Prostate gland (tissue), 2 donors: Measurements from ENCODE around the gene KCNK6. TPM values are rescaled to one million over a fixed set of nuclear protein-coding genes. Genes with fewer than 3 reads are reported as not detected.

Experiments
- DNase-seq: peaks from one replicate; pipeline ENCODE4 v3.0.0-alpha.2; 2019; ENCODE audit warnings: low spot score
- H3K27ac ChIP-seq, 2 donors: fragments of 200-600 bp; sonication (generic); 2 replicates each; pipeline ENCODE4 v1.5.1; 2017 to 2019
- H3K27me3 ChIP-seq: fragments of 200-600 bp; sonication (generic); replicated peaks from 2 replicates; pipeline ENCODE4 v1.5.1; 2019; ENCODE audit not compliant: insufficient read depth
- H3K36me3 ChIP-seq, 2 donors: fragments of 200-600 bp; sonication (generic); 1 replicate in 1 of 2; 2 replicates in 1 of 2; pipeline versions ENCODE4 v1.5.1 to v1.8.1; 2017 to 2019
- H3K4me1 ChIP-seq: fragments of 200-600 bp; sonication (generic); replicated peaks from 2 replicates; pipeline ENCODE4 v1.5.1; 2019
- H3K4me3 ChIP-seq, 2 donors: fragments of 200-600 bp; sonication (generic); 2 replicates each; pipeline ENCODE4 v1.5.1; 2017 to 2019
- H3K9me3 ChIP-seq: fragments of 200-600 bp; sonication (generic); 2 replicates; pipeline ENCODE4 v1.5.1; 2017
- CTCF ChIP-seq, 4 experiments: fragments of 200-600 bp in 2 of 4; fragments of 450-650 bp in 2 of 4; sonication (generic) in 2 of 4; IDR thresholded peaks; 1 replicate in 3 of 4; 2 replicates in 1 of 4; pipeline ENCODE4 v1.5.1; 2016 to 2019; ENCODE audit warnings: antibody characterized with exemption in 4 of 4, mild to moderate bottlenecking in 2 of 4, moderate library complexity in 2 of 4
- POLR2A ChIP-seq: fragments of 450-650 bp; IDR thresholded peaks from one replicate; pipeline ENCODE4 v1.6.1; 2016; ENCODE audit warnings: antibody characterized with exemption, mild to moderate bottlenecking
- POLR2AphosphoS5 ChIP-seq: sonication (generic); formaldehyde crosslinking; IDR thresholded peaks from one replicate; pipeline ENCODE4 v1.6.1; 2017; ENCODE audit warnings: antibody characterized with exemption
- WGBS: methylation state at CpG from one replicate; pipeline ENCODE4 v1.1.5; 2018; 5-methylcytosine and 5-hydroxymethylcytosine counted together
- intact Hi-C: fragments of 100-400 bp; cut with DNase I; formaldehyde crosslinking; loops from one replicate; pipeline ENCODE4 v1.14.2; 2022
- total RNA-seq, 2 donors: library from RNA; depleted of rRNA; stranded (reverse); fragments of >200 nt; gene quantifications; one replicate each; pipeline ENCODE4 v1.1.0, GENCODE V29; 2016

Gene KCNK6
- total RNA-seq, 2 donors from 2014 or later: 5.9 to 7.3 TPM

GRCh38 chr19:38303517-38304351 lies 15.9 kb upstream of the KCNK6 start, which contains the start of gene C19orf33:
Gene C19orf33 (plus strand): TSS chr19:38304251. CDS start chr19:38304262, 11 bp downstream.
- intact Hi-C loops: no loop called here
- Histone ChIP-seq H3K9me3 (no peaks in the 10 kb centered on the region), H3K27me3 (no peaks in the 10 kb centered on the region), H3K27ac (no peak within 1 kb of the TSS), H3K4me3 (no peak within 1 kb of the TSS), H3K36me3 (no peaks in the 10 kb centered on the region), H3K4me1 (peaks cover 5% of the 10 kb centered on the region)
- WGBS: 41% methylated on average over 28 of the region's 28 CpGs
- TF ChIP-seq POLR2A (peak; percentile 41), POLR2AphosphoS5 (no peak)
- no peak for DNase-seq

- H3K4me1 ChIP-seq: peaks cover 3% of the 10 kb centered on the region
- no peak overlapping the region for H3K4me3 ChIP-seq
- H3K9me3 ChIP-seq: no peaks in the 10 kb centered on the region
- no peak for TF ChIP-seq CTCF (IDR thresholded peaks at IDR 0.05)
- TF ChIP-seq POLR2AphosphoS5: no peak
- 71% methylated on average over 25 of the region's 27 CpGs for WGBS
- no peaks in the 10 kb centered on the region for H3K27me3 ChIP-seq
- no peak overlapping the region for H3K27ac ChIP-seq
- DNase-seq: no peak
- intact Hi-C loops: no loop called here
- peaks cover 0 to 6% of the 10 kb centered on the region in 2 donors for H3K36me3 ChIP-seq
Measured at GRCh38 chr19:38304352-38304865, 15.2 kb upstream of the KCNK6 start.

GRCh38 chr19:38304866-38305429 lies 14.7 kb upstream of the KCNK6 start:
- Histone ChIP-seq H3K9me3 (no peaks in the 10 kb centered on the region), H3K27me3 (no peaks in the 10 kb centered on the region), H3K36me3 (peaks cover 0 to 6% of the 10 kb centered on the region in 2 donors), H3K4me1 (no peaks in the 10 kb centered on the region), H3K4me3 (no peak overlapping the region), H3K27ac (no peak overlapping the region)
- 70% methylated on average over 29 of the region's 29 CpGs for WGBS
- DNase-seq: peak; percentile 72
- TF ChIP-seq POLR2AphosphoS5: peak; percentile 51
- peak; percentile 49 for TF ChIP-seq POLR2A
- no peak for TF ChIP-seq CTCF (IDR thresholded peaks at IDR 0.05)
- intact Hi-C loops: no loop called here

GRCh38 chr19:38306236-38306635 lies 13.4 kb upstream of the KCNK6 start:
- H3K36me3 ChIP-seq: peaks cover 0 to 6% of the 10 kb centered on the region in 2 donors
- intact Hi-C loops: no loop called here
- WGBS: 93% methylated on average over 3 of the region's 3 CpGs

GRCh38 chr19:38307076-38307475 lies 12.6 kb upstream of the KCNK6 start:
- TF ChIP-seq CTCF (IDR thresholded peaks at IDR 0.05): no peak
- TF ChIP-seq POLR2AphosphoS5: no peak
- TF ChIP-seq POLR2A: no peak

More at GRCh38 chr19:38306236-38306635, 13.4 kb upstream of the KCNK6 start:
- TF ChIP-seq POLR2AphosphoS5: no peak
- DNase-seq: no peak
- no peak overlapping the region for H3K4me3 ChIP-seq
- no peaks in the 10 kb centered on the region for H3K9me3 ChIP-seq
- no peaks in the 10 kb centered on the region for H3K4me1 ChIP-seq
- no peaks in the 10 kb centered on the region for H3K27me3 ChIP-seq
- no peak overlapping the region for H3K27ac ChIP-seq

More at GRCh38 chr19:38307076-38307475, 12.6 kb upstream of the KCNK6 start:
- WGBS: 93% methylated on average over 4 of the region's 4 CpGs
- intact Hi-C loops: no loop called here
- no peak for DNase-seq
- no peaks in the 10 kb centered on the region for H3K27me3 ChIP-seq
- H3K27ac ChIP-seq: no peak overlapping the region
- no peaks in the 10 kb centered on the region for H3K9me3 ChIP-seq
- H3K4me1 ChIP-seq: no peaks in the 10 kb centered on the region
- H3K4me3 ChIP-seq: no peak overlapping the region
- H3K36me3 ChIP-seq: peaks cover 0 to 6% of the 10 kb centered on the region in 2 donors
